Neural cell (in vitro differentiated cells): Measurements from ENCODE around the gene CSNK1E. TPM values are rescaled to one million over a fixed set of nuclear protein-coding genes. Genes with fewer than 3 reads are reported as not detected.

Experiments
- H2AFZ ChIP-seq: fragments of 200-600, 300-800 bp; sonication (generic), shearing (Covaris generic); 2 replicates; pipeline ENCODE4 v1.6.0; 2014; ENCODE audit warnings: low read depth, mild to moderate bottlenecking, antibody characterized with exemption, low read length, moderate library complexity
- H3F3A ChIP-seq: fragments of 200-600 bp; shearing (Covaris generic); 2 replicates; pipeline ENCODE4 v1.6.1; 2016; ENCODE audit warnings: mild to moderate bottlenecking, moderate library complexity, mixed read lengths, antibody characterized with exemption, low read length; ENCODE audit not compliant: insufficient read depth, poor library complexity, severe bottlenecking
- H3K27ac ChIP-seq: fragments of 200-600, 300-800 bp; sonication (generic), shearing (Covaris generic); 2 replicates; pipeline ENCODE4 v1.5.1; 2014; ENCODE audit warnings: mild to moderate bottlenecking, low read length, moderate library complexity
- H3K27me3 ChIP-seq: fragments of 300-800, 200-600 bp; sonication (generic), shearing (Covaris generic); 2 replicates; pipeline ENCODE4 v1.6.0; 2014; ENCODE audit warnings: mild to moderate bottlenecking, low read depth, low read length, moderate library complexity; ENCODE audit not compliant: insufficient read depth
- H3K36me3 ChIP-seq: fragments of 300-800, 200-600 bp; sonication (generic), shearing (Covaris generic); 2 replicates; pipeline ENCODE4 v1.5.1; 2014; ENCODE audit warnings: mild to moderate bottlenecking, antibody characterized with exemption, low read length, moderate library complexity; ENCODE audit not compliant: insufficient read depth
- H3K4me2 ChIP-seq: fragments of 300-800, 200-600 bp; sonication (generic), shearing (Covaris generic); 2 replicates; pipeline ENCODE4 v1.6.0; 2014; ENCODE audit warnings: mild to moderate bottlenecking, low read length
- H3K4me3 ChIP-seq: fragments of 300-800, 200-600 bp; sonication (generic), shearing (Covaris generic); 2 replicates; pipeline ENCODE4 v1.5.1; 2014; ENCODE audit warnings: mild to moderate bottlenecking, low read length, moderate library complexity
- H3K79me2 ChIP-seq: fragments of 200-600 bp; shearing (Covaris generic); replicated peaks from 2 replicates; pipeline ENCODE4 v1.6.0; 2014; ENCODE audit warnings: mild to moderate bottlenecking, low read length, moderate library complexity; ENCODE audit not compliant: insufficient read depth
- H3K9ac ChIP-seq: fragments of 300-800, 200-600 bp; sonication (generic), shearing (Covaris generic); 2 replicates; pipeline ENCODE4 v1.6.1; 2016; ENCODE audit warnings: mild to moderate bottlenecking, low read length, mixed read lengths
- H3K9me2 ChIP-seq: fragments of 200-600 bp; shearing (Covaris generic); 2 replicates; pipeline ENCODE4 v1.6.1; 2016; ENCODE audit warnings: mild to moderate bottlenecking, low read length, mixed read lengths; ENCODE audit not compliant: insufficient read depth
- H3K9me3 ChIP-seq: fragments of 200-600, 300-800 bp; sonication (generic), shearing (Covaris generic); 2 replicates; pipeline ENCODE4 v1.6.1; 2016; ENCODE audit warnings: mild to moderate bottlenecking, mixed run types, low read length, moderate library complexity, mixed read lengths
- H4K20me1 ChIP-seq: fragments of 200-600 bp; shearing (Covaris generic); 2 replicates; pipeline ENCODE4 v1.6.1; 2016; ENCODE audit warnings: mild to moderate bottlenecking, mixed run types; ENCODE audit not compliant: insufficient read depth
- EP300 ChIP-seq: fragments of 450-650 bp; conservative IDR thresholded peaks from 2 replicates; pipeline ENCODE4 v1.6.1; 2014; ENCODE audit warnings: antibody characterized with exemption, mild to moderate bottlenecking, moderate library complexity; ENCODE audit not compliant: poor library complexity, severe bottlenecking
- EZH2 ChIP-seq: fragments of 200-600, 300-800 bp; shearing (Covaris generic), sonication (generic); IDR thresholded peaks from 2 replicates; pipeline ENCODE4 v1.6.1; 2014; ENCODE audit warnings: antibody characterized with exemption, low read length, borderline replicate concordance, mild to moderate bottlenecking; ENCODE audit not compliant: insufficient read depth, poor library complexity, severe bottlenecking
- MXI1 ChIP-seq: fragments of 450-650 bp; conservative IDR thresholded peaks from 2 replicates; pipeline ENCODE4 v1.6.1; 2014; ENCODE audit warnings: antibody characterized with exemption, mild to moderate bottlenecking; ENCODE audit not compliant: poor library complexity, severe bottlenecking
- POLR2AphosphoS5 ChIP-seq: IDR thresholded peaks from 2 replicates; pipeline ENCODE4 v1.6.1; 2012
- RAD21 ChIP-seq: fragments of 450-650 bp; conservative IDR thresholded peaks from 2 replicates; pipeline ENCODE4 v1.6.1; 2014; ENCODE audit warnings: antibody characterized with exemption, mild to moderate bottlenecking, moderate library complexity
- SMC3 ChIP-seq: fragments of 450-650 bp; conservative IDR thresholded peaks from 2 replicates; pipeline ENCODE4 v1.6.1; 2014; ENCODE audit warnings: antibody characterized with exemption, mild to moderate bottlenecking, moderate library complexity; ENCODE audit not compliant: poor library complexity
- TAF1 ChIP-seq: IDR thresholded peaks from 2 replicates; pipeline ENCODE4 v1.6.1; 2012; ENCODE audit warnings: low read depth
- polyA plus RNA-seq: library from polyadenylated mRNA; depleted of rRNA; stranded (reverse); fragments of >200 nt; gene quantifications from 2 replicates; pipeline ENCODE4 v1.2.3, GENCODE V29; 2014
- TF ChIP-seq, protein P1 (sequence below): fragments of 450-650 bp; IDR thresholded peaks from 2 replicates; pipeline ENCODE4 v1.5.1; 2014; ENCODE audit warnings: antibody characterized with exemption, mild to moderate bottlenecking, moderate library complexity; ENCODE audit not compliant: poor library complexity, severe bottlenecking
- TF ChIP-seq, protein P2 (sequence below): IDR thresholded peaks from 2 replicates; pipeline ENCODE4 v1.6.1; 2012; ENCODE audit warnings: borderline replicate concordance

CSNK1E gene
- polyA plus RNA-seq, 1 donor from 2014 or later = 230 TPM

DNA sequence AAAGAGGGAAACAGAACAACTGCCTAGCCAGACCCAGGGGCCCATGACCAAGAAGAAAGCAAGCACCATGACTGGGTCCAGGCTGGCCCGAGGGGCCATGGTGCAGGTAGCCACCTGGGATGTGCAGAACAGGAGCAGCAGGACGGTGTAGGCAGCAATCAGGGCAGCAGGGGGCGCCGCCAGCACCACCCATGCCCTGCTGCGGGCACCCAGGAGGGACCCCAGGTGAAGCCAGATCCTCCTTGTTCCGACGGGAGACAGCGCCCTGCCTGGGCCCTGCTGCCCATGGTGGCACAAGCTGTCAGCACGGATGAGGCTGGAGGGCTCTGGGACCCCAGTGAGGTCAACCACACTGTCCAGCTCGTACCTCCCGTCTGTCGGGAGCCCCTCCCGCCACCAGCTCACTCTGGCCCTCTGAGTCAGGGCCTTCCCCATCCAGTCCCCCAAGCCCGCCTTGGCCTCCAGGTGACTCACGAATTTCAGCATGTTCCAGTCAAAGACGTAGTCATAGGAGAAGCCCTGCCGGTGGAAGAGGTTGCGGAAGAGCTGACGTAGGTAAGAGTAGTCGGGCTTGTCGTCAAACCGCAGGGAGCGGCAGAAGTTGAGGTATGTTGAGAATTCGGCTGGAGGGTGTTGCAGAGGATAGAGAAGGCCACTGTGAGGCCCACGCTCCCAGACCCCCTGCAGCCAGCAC, 18.8 kb downstream of the CSNK1E start:
- H4K20me1 ChIP-seq = peaks cover 14% of the 10 kb centered on the region
- H3K4me3 ChIP-seq = no peak overlapping the region
- no peaks in the 10 kb centered on the region for H3F3A ChIP-seq
- H3K9me2 ChIP-seq = no peaks in the 10 kb centered on the region
- H3K27me3 ChIP-seq = no peaks in the 10 kb centered on the region
- peaks cover 10% of the 10 kb centered on the region for H3K36me3 ChIP-seq
- TF ChIP-seq MXI1 (no peak), POLR2AphosphoS5 (no peak), RAD21 (no peak), EZH2 (no peak), EP300 (no peak), TAF1 (no peak)
- peaks cover under 1% of the 10 kb centered on the region for H3K79me2 ChIP-seq
- H3K27ac ChIP-seq = no peak overlapping the region
- no peak overlapping the region for H2AFZ ChIP-seq
- H3K4me2 ChIP-seq = no peak overlapping the region
- no peak overlapping the region for H3K9ac ChIP-seq
- no peaks in the 10 kb centered on the region for H3K9me3 ChIP-seq

DNA sequence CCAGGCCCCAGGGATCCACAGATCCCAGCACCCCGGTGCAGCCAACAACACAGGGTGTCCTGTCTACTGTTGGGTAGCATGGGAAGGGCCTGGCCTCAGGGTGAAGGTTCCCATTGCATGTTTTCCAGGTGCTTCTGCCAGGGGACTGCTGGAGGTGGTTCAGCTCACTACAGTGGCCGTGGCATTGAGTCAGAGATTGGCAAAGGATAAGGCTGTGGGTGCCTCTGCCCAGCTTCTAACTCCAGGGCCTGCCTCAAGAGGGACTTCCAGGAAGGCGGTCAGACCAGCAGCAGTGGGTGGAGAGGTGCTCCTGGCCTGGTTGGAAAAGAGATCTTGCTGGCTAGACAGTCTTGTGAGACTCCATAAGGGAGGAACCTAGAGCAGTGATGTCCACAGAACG, 20.9 kb downstream of the CSNK1E start:
- Histone ChIP-seq H3K27me3 (no peaks in the 10 kb centered on the region), H3K9ac (no peak overlapping the region), H3K4me3 (no peak overlapping the region), H3K79me2 (no peaks in the 10 kb centered on the region), H3K4me2 (no peak overlapping the region), H4K20me1 (peaks cover 9% of the 10 kb centered on the region), H3K9me3 (no peaks in the 10 kb centered on the region), H3F3A (no peaks in the 10 kb centered on the region), H3K27ac (no peak overlapping the region), H3K9me2 (no peaks in the 10 kb centered on the region), H3K36me3 (peaks cover 16% of the 10 kb centered on the region), H2AFZ (no peak overlapping the region)
- TF ChIP-seq EZH2 = no peak
- TF ChIP-seq, protein P1, sequence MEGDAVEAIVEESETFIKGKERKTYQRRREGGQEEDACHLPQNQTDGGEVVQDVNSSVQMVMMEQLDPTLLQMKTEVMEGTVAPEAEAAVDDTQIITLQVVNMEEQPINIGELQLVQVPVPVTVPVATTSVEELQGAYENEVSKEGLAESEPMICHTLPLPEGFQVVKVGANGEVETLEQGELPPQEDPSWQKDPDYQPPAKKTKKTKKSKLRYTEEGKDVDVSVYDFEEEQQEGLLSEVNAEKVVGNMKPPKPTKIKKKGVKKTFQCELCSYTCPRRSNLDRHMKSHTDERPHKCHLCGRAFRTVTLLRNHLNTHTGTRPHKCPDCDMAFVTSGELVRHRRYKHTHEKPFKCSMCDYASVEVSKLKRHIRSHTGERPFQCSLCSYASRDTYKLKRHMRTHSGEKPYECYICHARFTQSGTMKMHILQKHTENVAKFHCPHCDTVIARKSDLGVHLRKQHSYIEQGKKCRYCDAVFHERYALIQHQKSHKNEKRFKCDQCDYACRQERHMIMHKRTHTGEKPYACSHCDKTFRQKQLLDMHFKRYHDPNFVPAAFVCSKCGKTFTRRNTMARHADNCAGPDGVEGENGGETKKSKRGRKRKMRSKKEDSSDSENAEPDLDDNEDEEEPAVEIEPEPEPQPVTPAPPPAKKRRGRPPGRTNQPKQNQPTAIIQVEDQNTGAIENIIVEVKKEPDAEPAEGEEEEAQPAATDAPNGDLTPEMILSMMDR = no peak
- TF ChIP-seq MXI1 = no peak
- no peak for TF ChIP-seq TAF1
- TF ChIP-seq EP300 = no peak
- TF ChIP-seq RAD21 = no peak
- TF ChIP-seq POLR2AphosphoS5 = no peak
- TF ChIP-seq SMC3 = no peak

DNA sequence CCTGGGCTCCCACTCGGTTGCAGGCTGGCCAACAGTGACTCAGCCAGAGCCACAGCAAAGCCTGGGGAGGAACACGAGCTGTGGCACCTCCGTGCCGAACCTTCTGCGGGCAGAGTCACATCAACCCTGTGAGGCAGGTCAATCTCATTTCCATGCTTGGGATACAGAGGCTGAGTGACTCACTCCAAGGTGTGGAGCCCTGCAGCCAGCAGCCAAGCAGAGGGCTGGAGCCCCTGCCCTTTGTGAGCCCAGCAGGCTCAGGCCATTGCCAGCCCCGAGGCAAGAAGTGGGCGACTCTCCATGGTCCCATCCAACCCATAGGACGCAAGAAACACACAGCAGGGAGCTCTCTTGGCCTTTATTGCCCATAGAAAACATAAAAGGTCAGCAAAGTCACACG, 21.4 kb downstream of the CSNK1E start:
- Histone ChIP-seq H3F3A (no peaks in the 10 kb centered on the region), H3K27me3 (no peaks in the 10 kb centered on the region), H2AFZ (no peak overlapping the region), H3K36me3 (peaks cover 16% of the 10 kb centered on the region), H3K79me2 (no peaks in the 10 kb centered on the region), H3K9me2 (no peaks in the 10 kb centered on the region), H3K9ac (no peak overlapping the region), H3K27ac (no peak overlapping the region), H4K20me1 (peaks cover 6% of the 10 kb centered on the region), H3K4me2 (no peak overlapping the region), H3K4me3 (no peak overlapping the region), H3K9me3 (no peaks in the 10 kb centered on the region)
- TF ChIP-seq, protein P1 = no peak
- TF ChIP-seq TAF1 (no peak), EZH2 (no peak), EP300 (no peak), MXI1 (no peak), RAD21 (no peak), POLR2AphosphoS5 (no peak), SMC3 (no peak)
- TF ChIP-seq, protein P2, sequence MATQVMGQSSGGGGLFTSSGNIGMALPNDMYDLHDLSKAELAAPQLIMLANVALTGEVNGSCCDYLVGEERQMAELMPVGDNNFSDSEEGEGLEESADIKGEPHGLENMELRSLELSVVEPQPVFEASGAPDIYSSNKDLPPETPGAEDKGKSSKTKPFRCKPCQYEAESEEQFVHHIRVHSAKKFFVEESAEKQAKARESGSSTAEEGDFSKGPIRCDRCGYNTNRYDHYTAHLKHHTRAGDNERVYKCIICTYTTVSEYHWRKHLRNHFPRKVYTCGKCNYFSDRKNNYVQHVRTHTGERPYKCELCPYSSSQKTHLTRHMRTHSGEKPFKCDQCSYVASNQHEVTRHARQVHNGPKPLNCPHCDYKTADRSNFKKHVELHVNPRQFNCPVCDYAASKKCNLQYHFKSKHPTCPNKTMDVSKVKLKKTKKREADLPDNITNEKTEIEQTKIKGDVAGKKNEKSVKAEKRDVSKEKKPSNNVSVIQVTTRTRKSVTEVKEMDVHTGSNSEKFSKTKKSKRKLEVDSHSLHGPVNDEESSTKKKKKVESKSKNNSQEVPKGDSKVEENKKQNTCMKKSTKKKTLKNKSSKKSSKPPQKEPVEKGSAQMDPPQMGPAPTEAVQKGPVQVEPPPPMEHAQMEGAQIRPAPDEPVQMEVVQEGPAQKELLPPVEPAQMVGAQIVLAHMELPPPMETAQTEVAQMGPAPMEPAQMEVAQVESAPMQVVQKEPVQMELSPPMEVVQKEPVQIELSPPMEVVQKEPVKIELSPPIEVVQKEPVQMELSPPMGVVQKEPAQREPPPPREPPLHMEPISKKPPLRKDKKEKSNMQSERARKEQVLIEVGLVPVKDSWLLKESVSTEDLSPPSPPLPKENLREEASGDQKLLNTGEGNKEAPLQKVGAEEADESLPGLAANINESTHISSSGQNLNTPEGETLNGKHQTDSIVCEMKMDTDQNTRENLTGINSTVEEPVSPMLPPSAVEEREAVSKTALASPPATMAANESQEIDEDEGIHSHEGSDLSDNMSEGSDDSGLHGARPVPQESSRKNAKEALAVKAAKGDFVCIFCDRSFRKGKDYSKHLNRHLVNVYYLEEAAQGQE = no peak
